ENCODE results near the gene SLC5A11.

GRCh38 chr16:24848065-24848464 lies 2.3 kb downstream of the SLC5A11 start:
- TF ChIP-seq CTCF (conservative IDR thresholded peaks at IDR 0.05 in 1 of 2, IDR thresholded peaks at IDR 0.05 in 1 of 2; ENCODE audit: extremely low read depth in 1 of 2, insufficient read depth in 1 of 2, low read depth in 1 of 2, low read length in 2 of 2) (no peak), EZH2 (IDR thresholded peaks at IDR 0.05; ENCODE audit: borderline replicate concordance, low read length) (no peak)
